Immature natural killer cell (primary cell): ENCODE results near the gene LRP1B. TPM values are rescaled to one million over a fixed set of nuclear protein-coding genes. Genes with fewer than 3 reads are reported as not detected.
"Not testable (repeated sequence)": the region's sequence is repeated elsewhere in the genome, so short reads cannot be mapped to it uniquely, and the experiment has no call there.

ENCODE experiments used
- DNase-seq, 3 donors: peaks; one replicate each; pipeline ENCODE4 v3.0.0; 2022; ENCODE audit warnings: mixed read lengths in 1 of 3
- H3K27ac Mint-ChIP-seq, 6 donors: one replicate each; pipeline ENCODE4 v1.8.0; 2020; ENCODE audit warnings: mixed read lengths in 6 of 6, mild to moderate bottlenecking in 5 of 6, inconsistent platforms in 4 of 6, moderate library complexity in 3 of 6
- H3K27me3 Mint-ChIP-seq, 3 donors: one replicate each; pipeline ENCODE4 v1.8.0; 2020 to 2021; ENCODE audit warnings: low read depth in 3 of 3, mild to moderate bottlenecking in 3 of 3, mixed read lengths in 3 of 3, moderate library complexity in 3 of 3, inconsistent platforms in 1 of 3
- H3K36me3 Mint-ChIP-seq, 3 donors: one replicate each; pipeline ENCODE4 v1.8.0; 2020; ENCODE audit warnings: mixed read lengths in 3 of 3, inconsistent platforms in 2 of 3, mild to moderate bottlenecking in 2 of 3
- H3K4me1 Mint-ChIP-seq, 2 donors: one replicate each; pipeline ENCODE4 v1.8.0; 2020; ENCODE audit warnings: inconsistent platforms in 2 of 2, mild to moderate bottlenecking in 2 of 2, mixed read lengths in 2 of 2, moderate library complexity in 1 of 2
- H3K4me3 Mint-ChIP-seq, 5 donors: one replicate each; pipeline ENCODE4 v1.8.0; 2020; ENCODE audit warnings: mild to moderate bottlenecking in 5 of 5, mixed read lengths in 5 of 5, inconsistent platforms in 3 of 5, moderate library complexity in 3 of 5
- H3K9me3 Mint-ChIP-seq, 6 donors: one replicate each; pipeline ENCODE4 v1.8.0; 2020; ENCODE audit warnings: mild to moderate bottlenecking in 6 of 6, mixed read lengths in 6 of 6, inconsistent platforms in 4 of 6, moderate library complexity in 3 of 6
- polyA plus RNA-seq, 3 donors: library from polyadenylated mRNA; unstranded; fragments of 300-500 nt; fragmentation: Illumina TruSeq; gene quantifications; one replicate each; pipeline ENCODE4 v1.2.3, GENCODE V29; 2021

Gene LRP1B
- polyA plus RNA-seq, 3 donors from 2014 or later, result not detected

- Mint-ChIP-seq H3K36me3 (no peaks in the 10 kb centered on the region), H3K9me3 (peaks cover 2 to 24% (median 5%) of the 10 kb centered on the region in 6 donors), H3K4me1 (no peaks in the 10 kb centered on the region), H3K27me3 (no peaks in the 10 kb centered on the region), H3K4me3 (no peak overlapping the region), H3K27ac (no peak overlapping the region)
- no peak for DNase-seq
These were observed 36.6 kb downstream of the LRP1B start for GRCh38 chr2:142094233-142094632.

GRCh38 chr2:142088058-142088568 is 42.7 kb downstream of the LRP1B start:
- Mint-ChIP-seq H3K36me3 (peaks cover 0 to 8% (median 4%) of the 10 kb centered on the region in 3 donors), H3K27ac (no peak overlapping the region), H3K9me3 (peaks cover 5 to 38% (median 10%) of the 10 kb centered on the region in 6 donors), H3K4me1 (no peaks in the 10 kb centered on the region), H3K4me3 (no peak overlapping the region), H3K27me3 (no peaks in the 10 kb centered on the region)
- DNase-seq, result no peak

- H3K4me1 Mint-ChIP-seq, H3K4me3 Mint-ChIP-seq, H3K27me3 Mint-ChIP-seq, H3K27ac Mint-ChIP-seq, DNase-seq, H3K36me3 Mint-ChIP-seq: not testable (repeated sequence)
- H3K9me3 Mint-ChIP-seq, result peaks cover 5 to 35% (median 10%) of the 10 kb centered on the region in 6 donors
These were observed 43.2 kb downstream of the LRP1B start for GRCh38 chr2:142087585-142087984.

GRCh38 chr2:142082368-142082767 is 48.4 kb downstream of the LRP1B start:
- Mint-ChIP-seq H3K9me3 (peaks cover 2 to 37% (median 15%) of the 10 kb centered on the region in 6 donors), H3K4me3 (no peak overlapping the region), H3K27me3 (peaks cover 0 to 2% (median 2%) of the 10 kb centered on the region in 3 donors), H3K4me1 (no peaks in the 10 kb centered on the region), H3K27ac (no peak overlapping the region), H3K36me3 (peaks cover 0 to 8% (median 4%) of the 10 kb centered on the region in 3 donors)
- no peak for DNase-seq

GRCh38 chr2:142076317-142076716 is 54.5 kb downstream of the LRP1B start:
- no peaks in the 10 kb centered on the region for H3K36me3 Mint-ChIP-seq
- peaks cover 4 to 33% (median 16%) of the 10 kb centered on the region in 6 donors for H3K9me3 Mint-ChIP-seq

GRCh38 chr2:142075826-142076225 is 55.0 kb downstream of the LRP1B start:
- Mint-ChIP-seq H3K36me3 (no peaks in the 10 kb centered on the region), H3K4me1 (no peaks in the 10 kb centered on the region), H3K27me3 (no peaks in the 10 kb centered on the region), H3K9me3 (peaks cover 4 to 33% (median 15%) of the 10 kb centered on the region in 6 donors), H3K4me3 (no peak overlapping the region), H3K27ac (no peak overlapping the region)
- no peak for DNase-seq

More at GRCh38 chr2:142076317-142076716, 54.5 kb downstream of the LRP1B start:
- H3K27ac Mint-ChIP-seq, result no peak overlapping the region
- H3K27me3 Mint-ChIP-seq, result peaks cover 0 to 2% (median 2%) of the 10 kb centered on the region in 3 donors
- no peak for DNase-seq
- H3K4me3 Mint-ChIP-seq, result no peak overlapping the region
- no peaks in the 10 kb centered on the region for H3K4me1 Mint-ChIP-seq

GRCh38 chr2:142069251-142069888 is 61.4 kb downstream of the LRP1B start:
- DNase-seq, result no peak
- Mint-ChIP-seq H3K27ac (no peak overlapping the region), H3K9me3 (peaks cover 0 to 30% (median 12%) of the 10 kb centered on the region in 6 donors), H3K4me3 (no peak overlapping the region), H3K4me1 (no peaks in the 10 kb centered on the region), H3K27me3 (no peaks in the 10 kb centered on the region), H3K36me3 (no peaks in the 10 kb centered on the region)

GRCh38 chr2:142065700-142066099 is 65.1 kb downstream of the LRP1B start:
- H3K4me3 Mint-ChIP-seq, result no peak overlapping the region
- H3K36me3 Mint-ChIP-seq, result no peaks in the 10 kb centered on the region
- no peak for DNase-seq
- H3K27ac Mint-ChIP-seq, result no peak overlapping the region
- no peaks in the 10 kb centered on the region for H3K4me1 Mint-ChIP-seq
- peaks cover 0 to 19% (median 3%) of the 10 kb centered on the region in 6 donors for H3K9me3 Mint-ChIP-seq
- no peaks in the 10 kb centered on the region for H3K27me3 Mint-ChIP-seq

GRCh38 chr2:142065156-142065555 is 65.7 kb downstream of the LRP1B start:
- no peak for DNase-seq
- H3K9me3 Mint-ChIP-seq, result peaks cover 2 to 21% (median 6%) of the 10 kb centered on the region in 6 donors
- no peak overlapping the region for H3K27ac Mint-ChIP-seq
- no peaks in the 10 kb centered on the region for H3K4me1 Mint-ChIP-seq
- no peaks in the 10 kb centered on the region for H3K36me3 Mint-ChIP-seq
- H3K4me3 Mint-ChIP-seq, result no peak overlapping the region
- H3K27me3 Mint-ChIP-seq, result no peaks in the 10 kb centered on the region

- no peak for DNase-seq
- no peaks in the 10 kb centered on the region for H3K36me3 Mint-ChIP-seq
- peaks cover 3 to 33% (median 9%) of the 10 kb centered on the region in 6 donors for H3K9me3 Mint-ChIP-seq
- no peak overlapping the region for H3K27ac Mint-ChIP-seq
- H3K4me1 Mint-ChIP-seq, result no peaks in the 10 kb centered on the region
- H3K4me3 Mint-ChIP-seq, result no peak overlapping the region
- no peaks in the 10 kb centered on the region for H3K27me3 Mint-ChIP-seq
These were observed 69.1 kb downstream of the LRP1B start for GRCh38 chr2:142061733-142062132.

- no peak overlapping the region for H3K27ac Mint-ChIP-seq
- no peaks in the 10 kb centered on the region for H3K4me1 Mint-ChIP-seq
- DNase-seq, result no peak
- no peak overlapping the region for H3K4me3 Mint-ChIP-seq
- no peaks in the 10 kb centered on the region for H3K36me3 Mint-ChIP-seq
- H3K27me3 Mint-ChIP-seq, result peaks cover 0 to 2% (median 0%) of the 10 kb centered on the region in 3 donors
- peaks cover 6 to 44% (median 13%) of the 10 kb centered on the region in 6 donors for H3K9me3 Mint-ChIP-seq
These were observed 72.7 kb downstream of the LRP1B start for GRCh38 chr2:142058149-142058548.

- Mint-ChIP-seq H3K9me3 (peaks cover 8 to 52% (median 14%) of the 10 kb centered on the region in 6 donors), H3K4me3 (no peak overlapping the region), H3K27ac (no peak overlapping the region), H3K36me3 (no peaks in the 10 kb centered on the region), H3K27me3 (peaks cover 0 to 2% (median 0%) of the 10 kb centered on the region in 3 donors), H3K4me1 (no peaks in the 10 kb centered on the region)
- DNase-seq, result no peak
These were observed 74.0 kb downstream of the LRP1B start for GRCh38 chr2:142056784-142057183.

GRCh38 chr2:142052220-142052863 is 78.5 kb downstream of the LRP1B start:
- no peak overlapping the region for H3K4me3 Mint-ChIP-seq
- DNase-seq, result no peak
- no peak overlapping the region for H3K27ac Mint-ChIP-seq
- H3K9me3 Mint-ChIP-seq, result peaks cover 6 to 25% (median 7%) of the 10 kb centered on the region in 6 donors
- H3K36me3 Mint-ChIP-seq, result no peaks in the 10 kb centered on the region
- no peaks in the 10 kb centered on the region for H3K4me1 Mint-ChIP-seq
- peaks cover 0 to 2% (median 0%) of the 10 kb centered on the region in 3 donors for H3K27me3 Mint-ChIP-seq

GRCh38 chr2:142048581-142048980 is 82.2 kb downstream of the LRP1B start:
- Mint-ChIP-seq H3K36me3 (no peaks in the 10 kb centered on the region), H3K4me3 (no peak overlapping the region), H3K27me3 (no peaks in the 10 kb centered on the region), H3K9me3 (peaks cover 2 to 16% (median 4%) of the 10 kb centered on the region in 6 donors), H3K27ac (no peak overlapping the region), H3K4me1 (no peaks in the 10 kb centered on the region)
- DNase-seq, result no peak
